HepG2 (cell line): ENCODE data around the gene OCIAD2. TPM values are rescaled to one million over a fixed set of nuclear protein-coding genes. Genes with fewer than 3 reads are reported as not detected.

Experiments
- ATAC-seq: fragments of 200-7000 bp; cut with Tn5 transposase; 3 replicates; pipeline ENCODE4 v1.9.1; 2020; ENCODE audit warnings: mild to moderate bottlenecking, moderate library complexity
- BruUV-seq: library from RNA; stranded (reverse); fragments of 400-500 nt; replicated peaks from 2 replicates; lab custom pipeline; 2021; lab: Mats Ljungman, UMichigan
- CTCF ChIA-PET: fragments of 300-600 bp; formaldehyde crosslinking; extraction: SDS; loops from one replicate; lab custom pipeline; 2021; ENCODE audit warnings: low total read pairs, inconsistent platforms, low intra/inter-chr PET ratio; lab: Yijun Ruan, JAX
- POLR2A ChIA-PET: fragments of 350-600 bp; sonication (Branson Sonifier 250); formaldehyde crosslinking; loops from one replicate; lab custom pipeline; 2020; ENCODE audit warnings: antibody characterized with exemption, inconsistent platforms; lab: Yijun Ruan, JAX
- DNase-seq: peaks from one replicate; pipeline ENCODE4 v3.0.0-alpha.2; 2015; ENCODE audit warnings: low spot score
- FAIRE-seq: peaks from 3 replicates; lab custom pipeline; 2011; peaks lifted over from hg19 to GRCh38; lab: Jason Lieb, UNC
- H2AFZ ChIP-seq: one replicate; pipeline ENCODE4 v1.6.1; 2011; ENCODE audit warnings: low read length, inconsistent platforms
- H3K27ac ChIP-seq: fragments of 300-600 bp; 3 replicates; pipeline ENCODE4 v1.8.0; 2011; ENCODE audit warnings: mixed run types, mild to moderate bottlenecking, mixed read lengths, low read length, inconsistent platforms; ENCODE audit not compliant: insufficient read depth; ENCODE audit errors: extremely low read length
- H3K27me3 ChIP-seq, 2 experiments: fragments of 200-600 bp in 1 of 2; 2 replicates in 1 of 2; 3 replicates in 1 of 2; pipeline versions ENCODE4 v1.6.0 to v1.8.0; 2011; ENCODE audit warnings: low read length in 2 of 2, mild to moderate bottlenecking in 2 of 2, moderate library complexity in 2 of 2, inconsistent platforms in 1 of 2; ENCODE audit not compliant: insufficient read depth in 2 of 2, control insufficient read depth in 1 of 2
- H3K36me3 ChIP-seq, 2 experiments: fragments of 200-600 bp in 1 of 2; replicated peaks in 1 of 2; 2 replicates in 1 of 2; 3 replicates in 1 of 2; pipeline versions ENCODE4 v1.5.1 to v1.8.0; 2011; ENCODE audit warnings: low read length in 2 of 2, inconsistent platforms in 1 of 2; ENCODE audit not compliant: insufficient read depth in 2 of 2, control insufficient read depth in 1 of 2
- H3K4me1 ChIP-seq: 2 replicates; pipeline ENCODE4 v1.5.1; 2012; ENCODE audit warnings: low read length, inconsistent platforms; ENCODE audit not compliant: insufficient read depth
- H3K4me2 ChIP-seq: 2 replicates; pipeline ENCODE4 v1.6.0; 2011; ENCODE audit warnings: low read depth, low read length, inconsistent platforms
- H3K4me3 ChIP-seq, 3 experiments: fragments of 200-600 bp in 1 of 3; sonication (generic), shearing (Covaris generic) in 1 of 3; replicated peaks in 1 of 3; 2 replicates each; pipeline ENCODE4 v1.5.1; 2011 to 2016; ENCODE audit warnings: low read length in 3 of 3, inconsistent platforms in 2 of 3, low read depth in 2 of 3, mild to moderate bottlenecking in 2 of 3, control low read depth in 1 of 3, mixed read lengths in 1 of 3; ENCODE audit not compliant: insufficient read depth in 1 of 3
- H3K79me2 ChIP-seq: one replicate; pipeline ENCODE4 v1.6.1; 2011; ENCODE audit warnings: low read length, inconsistent platforms; ENCODE audit not compliant: insufficient read depth
- H3K9ac ChIP-seq: 2 replicates; pipeline ENCODE4 v1.6.0; 2011; ENCODE audit warnings: mild to moderate bottlenecking, low read depth, low read length, inconsistent platforms; ENCODE audit not compliant: insufficient read depth
- H3K9me3 ChIP-seq: 2 replicates; pipeline ENCODE4 v1.5.1; 2012; ENCODE audit warnings: mild to moderate bottlenecking, low read length
- H4K20me1 ChIP-seq: 2 replicates; pipeline ENCODE4 v1.6.0; 2011; ENCODE audit warnings: inconsistent platforms, mild to moderate bottlenecking, low read length, moderate library complexity; ENCODE audit not compliant: insufficient read depth
- GRHL1 ChIP-seq: sonication (generic); formaldehyde crosslinking; conservative IDR thresholded peaks from 2 replicates; pipeline ENCODE4 v1.8.0; 2022; ENCODE audit warnings: missing genetic modification reagents
- HNRNPK ChIP-seq: fragments of 200-400 bp; formaldehyde crosslinking; IDR thresholded peaks from 2 replicates; pipeline ENCODE4 v1.6.1; 2018; ENCODE audit warnings: low read length, low read depth, moderate library complexity, mild to moderate bottlenecking; ENCODE audit not compliant: poor library complexity, severe bottlenecking
- PPARG ChIP-seq: conservative IDR thresholded peaks from 2 replicates; pipeline ENCODE4 v1.6.1; 2016; ENCODE audit warnings: missing biosample characterization, missing genetic modification reagents
- TAF1 ChIP-seq: sonication (generic); formaldehyde crosslinking; IDR thresholded peaks from 2 replicates; pipeline ENCODE4 v1.4.0; 2020; ENCODE audit warnings: missing genetic modification reagents
- TRIM22 ChIP-seq: fragments of 450-650 bp; IDR thresholded peaks from 2 replicates; pipeline ENCODE4 v1.6.1; 2017
- XBP1 ChIP-seq: sonication (generic); formaldehyde crosslinking; IDR thresholded peaks from 2 replicates; pipeline ENCODE4 v1.5.0; 2020; ENCODE audit warnings: missing genetic modification reagents
- ZBTB14 ChIP-seq: sonication (generic); formaldehyde crosslinking; IDR thresholded peaks from 2 replicates; pipeline ENCODE4 v1.4.0; 2020; ENCODE audit warnings: missing genetic modification reagents
- ZNF317 ChIP-seq: sonication (generic); formaldehyde crosslinking; IDR thresholded peaks from 2 replicates; pipeline ENCODE4 v1.5.0; 2020; ENCODE audit warnings: mild to moderate bottlenecking, missing genetic modification reagents
- ZNF354B ChIP-seq: sonication (generic); formaldehyde crosslinking; IDR thresholded peaks from 2 replicates; pipeline ENCODE4 v1.8.0; 2022; ENCODE audit warnings: mild to moderate bottlenecking, missing genetic modification reagents
- ZNF768 ChIP-seq: sonication (generic); formaldehyde crosslinking; IDR thresholded peaks from 2 replicates; pipeline ENCODE4 v1.4.0; 2020; ENCODE audit warnings: missing genetic modification reagents
- WGBS: methylation state at CpG from one replicate; pipeline ENCODE4 v1.1.6; 2017; ENCODE audit warnings: low lambda C conversion rate; 5-methylcytosine and 5-hydroxymethylcytosine counted together
- in situ Hi-C: cut with HindIII; loops from 2 replicates; pipeline ENCODE4 v1.10.0; 2017; ENCODE audit warnings: low pct_unique_long_range_greater_than_20kb; ENCODE audit not compliant: extremely low pct_ligation_motif_present
- intact Hi-C: fragments of 100-400 bp; cut with micrococcal nuclease; formaldehyde crosslinking; loops from one replicate; pipeline ENCODE4 v1.10.0; 2022; ENCODE audit not compliant: unreplicated experiment
- polyA plus RNA-seq, 8 experiments: library from polyadenylated mRNA; depleted of rRNA in 3 of 8; stranded (reverse) in 7 of 8; unstranded in 1 of 8; fragments of >200 nt; fragmentation: Illumina TruSeq in 4 of 8; extraction: Trizol in 4 of 8; gene quantifications; 2 replicates each; pipeline versions ENCODE4 v1.2.1 to v1.2.3, GENCODE V29; 2011 to 2016; ENCODE audit warnings: low read depth in 4 of 8, missing spikeins in 1 of 8, mixed read lengths in 1 of 8; ENCODE audit not compliant: insufficient read depth in 1 of 8
- total RNA-seq, 5 experiments: library from RNA; depleted of rRNA; stranded (reverse); fragments of >200 nt; fragmentation: Illumina TruSeq; extraction: Trizol; gene quantifications; 2 replicates each; pipeline ENCODE4 v1.2.3, GENCODE V29; 2016; ENCODE audit warnings: low read depth in 1 of 5

Gene OCIAD2
- total and polyA plus RNA-seq, 2 of the 13 experiments (the other 11 are each of a cell fraction or from before 2014, with no cell fraction given): not detected

DNA sequence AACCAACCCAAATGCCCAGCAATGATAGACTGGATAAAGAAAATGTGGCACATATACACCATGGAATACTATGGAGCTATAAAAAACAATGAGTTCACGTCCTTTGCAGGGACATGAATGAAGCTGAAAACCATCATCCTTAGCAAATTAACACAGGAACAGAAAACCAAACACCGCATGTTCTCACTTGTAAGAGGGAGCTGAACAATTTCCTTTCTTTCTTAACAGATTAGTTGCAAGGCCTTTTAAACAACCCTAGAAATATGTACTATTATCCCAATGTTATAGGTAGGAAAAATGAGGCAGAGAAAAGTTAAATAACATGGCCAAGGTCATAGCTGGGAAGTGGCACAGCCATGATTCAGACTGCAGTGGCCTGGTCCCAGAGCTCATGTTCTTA lies 5.8 kb upstream of the OCIAD2 start:
- H3K9ac ChIP-seq: no peak overlapping the region
- no peaks in the 10 kb centered on the region for H3K36me3 ChIP-seq
- WGBS: 4% methylated on average over 2 of the region's 2 CpGs
- FAIRE-seq: no peak
- no peaks in the 10 kb centered on the region for H3K27me3 ChIP-seq
- H3K4me3 ChIP-seq: no peak overlapping the region
- no peak overlapping the region for H3K4me2 ChIP-seq
- DNase-seq: no peak
- H3K27ac ChIP-seq: no peak overlapping the region
- no peak for ATAC-seq
- TF ChIP-seq HNRNPK: no peak
- TF ChIP-seq ZNF354B (CRISPR knock-in tag): no peak
- no peak for TF ChIP-seq TAF1
- TF ChIP-seq ZNF768 (CRISPR knock-in tag): no peak
- no peak for TF ChIP-seq PPARG (CRISPR knock-in tag)
- no peak for TF ChIP-seq TRIM22
- no peak overlapping the region for H2AFZ ChIP-seq
- intact Hi-C loops: no loop called here
- in situ Hi-C loops: no loop called here
- no peaks in the 10 kb centered on the region for H4K20me1 ChIP-seq
- H3K9me3 ChIP-seq: no peaks in the 10 kb centered on the region
- ChIA-PET POLR2A (no interaction called here), CTCF (no interaction called here)
- H3K79me2 ChIP-seq: no peaks in the 10 kb centered on the region
- no peaks in the 10 kb centered on the region for H3K4me1 ChIP-seq
- no TSS peak for BruUV-seq

GRCh38 chr4:48910511-48910910 lies 3.9 kb upstream of the OCIAD2 start:
- no peaks in the 10 kb centered on the region for H3K36me3 ChIP-seq
- H3K79me2 ChIP-seq: no peaks in the 10 kb centered on the region
- ATAC-seq: no peak
- H3K27ac ChIP-seq: no peak overlapping the region
- no peaks in the 10 kb centered on the region for H3K27me3 ChIP-seq
- H3K4me3 ChIP-seq: no peak overlapping the region
- no TSS peak for BruUV-seq
- POLR2A ChIA-PET: no interaction called here
- no peaks in the 10 kb centered on the region for H3K9me3 ChIP-seq
- peaks cover 4% of the 10 kb centered on the region for H3K4me1 ChIP-seq
- no peak overlapping the region for H3K9ac ChIP-seq
- no peaks in the 10 kb centered on the region for H4K20me1 ChIP-seq
- TF ChIP-seq XBP1 (CRISPR knock-in tag) (no peak), GRHL1 (CRISPR knock-in tag) (no peak), ZBTB14 (CRISPR knock-in tag) (no peak), ZNF317 (no peak)
- TF ChIP-seq, all 625 proteins: peak for 0
- in situ Hi-C loops: no loop called here
- no peak overlapping the region for H2AFZ ChIP-seq
- FAIRE-seq: no peak
- intact Hi-C loops: no loop called here
- no peak for DNase-seq
- CTCF ChIA-PET: no interaction called here
- no peak overlapping the region for H3K4me2 ChIP-seq
